Coronary artery (tissue), 2 donors: ENCODE results near the gene CHTF18.

Source experiments
- DNase-seq: peaks from one replicate; pipeline ENCODE4 v3.0.0-alpha.2; 2017; ENCODE audit warnings: low spot score
- H3K27ac ChIP-seq, 2 donors: fragments of 200-600 bp; sonication (generic); one replicate each; pipeline ENCODE4 v1.5.1; 2016 to 2019
- H3K4me3 ChIP-seq: fragments of 200-600 bp; sonication (generic); 2 replicates; pipeline ENCODE4 v1.5.1; 2016; ENCODE audit warnings: mild to moderate bottlenecking, moderate library complexity
- CTCF ChIP-seq: fragments of 200-600 bp; sonication (generic); IDR thresholded peaks from one replicate; pipeline ENCODE4 v1.5.1; 2019; ENCODE audit warnings: antibody characterized with exemption

The CHTF18 gene

GRCh38 chr16:765488-765865, 22.9 kb upstream of the CHTF18 start:
- no peak for DNase-seq
- no peak overlapping the region for H3K4me3 ChIP-seq
- H3K27ac ChIP-seq: no peak overlapping the region
- no peak for TF ChIP-seq CTCF

GRCh38 chr16:766008-766819, 22.2 kb upstream of the CHTF18 start:
- Histone ChIP-seq H3K27ac (no peak overlapping the region), H3K4me3 (no peak overlapping the region)
- DNase-seq: no peak
- no peak for TF ChIP-seq CTCF

GRCh38 chr16:766820-767640, 21.4 kb upstream of the CHTF18 start:
- no peak for DNase-seq
- Histone ChIP-seq H3K4me3 (no peak overlapping the region), H3K27ac (no peak overlapping the region)
- TF ChIP-seq CTCF: no peak

DNA sequence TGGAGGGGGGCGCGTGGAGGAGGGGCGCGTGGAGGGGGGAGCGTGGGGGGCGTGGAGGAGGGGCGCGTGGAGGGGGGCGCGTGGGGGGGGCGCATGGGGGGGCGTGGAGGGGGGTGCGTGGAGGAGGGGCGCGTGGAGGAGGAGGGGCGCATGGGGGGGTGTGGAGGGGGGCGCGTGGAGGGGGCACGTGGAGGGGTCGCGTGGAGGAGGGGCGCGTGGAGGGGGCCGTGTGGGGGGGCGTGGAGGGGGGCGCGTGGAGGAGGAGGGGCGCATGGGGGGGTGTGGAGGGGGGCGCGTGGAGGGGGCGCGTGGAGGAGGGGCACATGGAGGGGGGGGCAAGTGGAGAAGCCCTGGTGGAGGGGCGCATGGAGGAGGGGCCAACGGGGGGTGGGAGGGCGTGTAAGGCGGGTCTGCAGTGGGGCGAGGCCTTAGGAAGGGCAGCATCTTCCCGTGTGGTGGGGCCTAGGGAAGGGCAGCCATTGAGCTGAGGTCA, 20.6 kb upstream of the CHTF18 start:
- no peak for DNase-seq
- no peak overlapping the region for H3K4me3 ChIP-seq
- no peak for TF ChIP-seq CTCF

GRCh38 chr16:768428-768827, 20.0 kb upstream of the CHTF18 start:
- no peak for TF ChIP-seq CTCF
- DNase-seq: no peak
- H3K27ac ChIP-seq: no peak overlapping the region
- no peak overlapping the region for H3K4me3 ChIP-seq

More for the DNA sequence above, 20.6 kb upstream of the CHTF18 start:
- H3K27ac ChIP-seq: no peak overlapping the region

GRCh38 chr16:769184-769784, 19.1 kb upstream of the CHTF18 start:
- TF ChIP-seq CTCF: no peak
- no peak for DNase-seq
- H3K4me3 ChIP-seq: no peak overlapping the region
- H3K27ac ChIP-seq: no peak overlapping the region
